NCI-H1436 (cell line): Measurements from ENCODE around the gene ZDHHC4.

Experiments
- DNase-seq: peaks from one replicate; lab custom pipeline; 2025; lab: John Stamatoyannopoulos, UW

Gene ZDHHC4

DNA sequence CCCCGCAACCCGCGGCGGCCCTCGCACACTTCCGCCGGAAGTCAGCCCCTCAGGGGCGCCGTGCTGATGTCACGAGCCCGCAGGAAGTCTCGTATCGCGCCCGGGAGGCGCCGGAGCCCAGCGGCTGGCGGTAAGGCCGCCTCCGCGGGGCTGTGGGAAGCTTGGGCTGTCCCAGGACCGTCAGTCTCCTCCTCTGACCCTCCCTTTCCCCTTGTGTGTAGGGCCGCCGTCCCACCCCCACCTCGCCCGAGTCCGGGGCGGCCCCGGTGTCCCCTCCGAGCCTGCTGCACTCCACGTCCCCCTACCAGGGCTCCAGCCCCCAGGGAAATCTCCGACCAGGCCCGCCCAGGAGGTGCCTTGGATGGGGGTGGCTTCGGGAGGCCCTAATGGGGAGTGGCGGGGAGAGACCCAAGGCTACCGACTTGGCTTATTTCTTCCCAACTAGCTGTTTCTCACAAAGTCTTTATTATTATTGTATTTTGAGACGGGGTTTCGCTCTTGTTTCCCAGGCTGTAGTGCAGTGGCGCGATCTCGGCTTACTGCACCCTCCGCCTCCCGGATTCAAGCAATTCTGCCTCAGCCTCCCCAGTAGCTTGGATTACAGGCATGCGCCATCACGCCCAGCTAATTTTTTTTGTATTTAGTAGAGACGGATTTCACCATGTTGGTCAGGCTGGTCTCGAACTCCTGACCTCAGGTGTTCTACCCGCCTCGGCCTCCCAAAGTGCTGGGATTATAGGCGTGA lies at the start of gene ZDHHC4:
Gene ZDHHC4, plus strand, starts transcription at position 86 of the 745 bp plus-strand sequence. CDS start 3,108 bp downstream, outside the sequence.
- peak; percentile 87 for DNase-seq

DNA sequence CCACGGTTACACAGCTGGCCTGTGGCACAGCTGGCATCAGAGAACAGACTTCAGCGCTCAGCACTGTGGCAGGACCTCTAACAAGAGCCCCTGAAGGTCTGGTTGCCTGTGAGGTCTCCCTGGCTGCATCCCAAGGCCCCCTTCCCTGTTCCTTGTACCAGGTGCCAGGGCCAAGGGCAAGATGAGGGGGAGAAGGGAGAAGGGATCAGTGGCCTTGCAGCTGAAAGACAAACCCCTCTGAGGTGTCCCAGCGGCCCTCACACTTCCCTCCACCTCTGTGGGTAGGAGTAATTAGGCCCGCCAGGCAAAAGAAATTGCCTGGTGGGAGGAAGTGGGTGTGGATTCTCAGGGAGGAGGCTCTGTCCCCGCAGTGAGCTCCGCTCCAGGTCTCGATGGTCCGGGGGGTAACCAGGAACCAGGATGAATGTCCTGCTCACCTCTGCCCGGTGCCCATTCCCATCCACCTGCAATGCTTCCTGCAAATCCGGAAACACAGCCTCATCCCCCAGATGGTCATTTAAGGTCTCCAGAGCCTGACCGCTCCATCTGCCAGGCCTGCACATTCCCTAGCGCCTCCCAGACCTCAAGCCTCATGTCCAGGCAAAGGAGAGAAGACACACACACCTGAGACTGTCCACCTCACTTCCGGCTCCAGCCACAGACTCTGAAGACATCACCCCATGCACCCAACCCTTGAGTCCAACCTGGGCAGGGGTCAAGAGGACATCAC lies 48.7 kb upstream of the ZDHHC4 start:
- no peak for DNase-seq

DNA sequence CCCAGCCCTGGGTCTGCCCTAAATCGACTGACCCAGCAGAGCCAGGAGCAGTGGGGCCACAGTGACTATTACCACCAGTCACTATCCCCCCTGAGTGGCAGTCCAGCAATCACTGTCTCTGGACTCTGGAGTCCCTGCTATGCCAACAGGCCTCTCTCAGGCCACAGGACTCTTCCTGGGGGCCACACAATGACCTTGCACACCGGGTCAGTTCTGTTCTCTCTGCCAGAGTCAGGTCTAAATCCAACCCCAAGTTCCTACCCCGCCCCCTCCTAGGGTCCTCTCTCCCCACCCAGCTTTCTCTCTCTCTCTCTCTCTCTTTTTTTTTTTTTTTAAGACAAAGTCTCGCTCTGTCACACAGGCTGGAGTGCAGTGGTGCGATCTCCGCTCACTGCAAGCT lies 47.6 kb upstream of the ZDHHC4 start:
- DNase-seq = no peak

- no peak for DNase-seq
Measured at GRCh38 chr7:6530626-6531491, 46.4 kb upstream of the ZDHHC4 start.

DNA sequence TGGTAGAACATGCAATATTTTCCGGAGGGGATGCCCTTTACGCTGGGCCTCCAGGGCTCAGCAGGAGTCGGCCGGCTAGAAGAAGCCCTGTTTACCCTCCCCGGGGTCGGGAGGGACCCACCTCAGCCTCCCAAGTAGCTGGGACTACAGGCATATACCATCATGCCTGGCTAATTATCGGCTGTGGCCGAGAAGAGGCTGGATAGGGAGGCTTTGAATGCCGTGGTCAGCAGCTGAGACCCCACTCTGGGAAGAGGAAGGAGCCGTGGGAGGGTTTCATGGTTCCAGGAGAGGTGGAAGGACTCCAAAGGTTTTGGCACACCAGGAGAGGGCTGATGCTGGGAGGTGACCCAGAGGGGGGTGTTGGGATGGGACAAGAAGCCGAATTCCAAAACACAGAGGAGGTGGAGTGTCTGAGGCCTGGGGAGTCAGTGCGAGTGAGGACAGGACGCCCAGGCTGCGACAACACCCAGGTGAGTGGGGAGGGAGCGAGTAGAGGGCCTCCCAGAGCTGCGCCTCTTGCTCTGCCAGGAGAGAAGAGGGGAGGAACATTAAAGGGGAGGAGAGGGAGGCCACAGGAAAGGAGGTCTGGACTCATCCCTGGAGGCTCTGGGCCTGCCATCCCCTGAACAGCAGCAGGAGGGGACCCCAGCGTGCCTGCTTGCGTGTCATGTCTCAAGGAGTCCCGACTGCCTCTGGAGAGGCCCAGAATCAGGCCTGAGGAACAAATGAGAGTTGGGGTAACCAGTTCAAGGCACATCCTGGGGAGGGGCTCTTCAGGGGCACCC lies 45.6 kb upstream of the ZDHHC4 start:
- no peak for DNase-seq

DNA sequence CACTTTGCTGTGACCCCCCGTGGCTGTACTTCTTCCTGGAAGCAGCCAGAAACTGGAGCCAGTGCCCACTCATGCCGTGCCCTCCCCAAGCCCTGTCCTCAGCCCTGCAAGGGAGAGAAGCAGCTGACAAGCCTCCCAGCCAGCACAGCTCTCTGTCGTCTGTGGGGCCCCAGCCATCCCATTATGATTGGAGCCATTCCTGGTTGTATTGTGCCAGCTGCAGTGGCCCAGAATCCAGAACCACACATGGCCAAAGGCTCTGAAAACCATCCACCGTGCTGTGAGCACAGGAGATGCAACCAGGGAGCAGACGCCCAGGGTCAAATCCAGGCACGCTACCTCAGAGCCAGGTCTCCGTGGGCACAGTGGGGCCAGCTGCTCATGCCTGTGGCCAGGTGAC lies 44.7 kb upstream of the ZDHHC4 start:
- DNase-seq = no peak

DNA sequence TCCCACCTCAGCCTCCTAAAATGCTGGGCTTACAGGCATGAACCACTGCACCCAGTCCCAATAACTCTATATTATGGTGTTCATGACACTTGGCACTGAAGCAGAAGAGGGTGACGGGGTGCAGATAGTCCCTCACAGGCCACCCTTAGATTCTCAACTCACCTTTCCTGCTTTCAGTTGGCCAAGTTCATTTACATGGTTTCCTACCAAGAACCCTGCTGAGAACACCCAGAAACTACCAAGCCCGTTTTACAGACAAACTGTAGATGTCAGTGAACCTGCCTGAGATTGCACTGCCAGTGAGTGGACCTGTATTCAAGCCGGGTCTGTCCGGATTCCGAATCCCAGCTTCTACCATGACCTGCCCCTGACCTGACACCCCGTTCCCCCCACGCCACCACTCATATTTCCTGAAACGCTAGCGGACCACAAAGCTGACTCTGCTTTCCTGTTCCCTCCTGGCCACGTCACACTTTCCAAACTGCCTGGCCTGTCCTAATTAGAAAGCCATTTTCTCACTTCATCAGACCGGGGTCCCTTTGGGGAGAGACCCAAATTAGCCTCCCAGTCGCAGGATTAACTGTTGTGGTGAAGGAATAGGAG lies 43.3 kb upstream of the ZDHHC4 start:
- DNase-seq = no peak

GRCh38 chr7:6536262-6537260 lies 40.7 kb upstream of the ZDHHC4 start:
- peak; percentile 50 for DNase-seq

DNA sequence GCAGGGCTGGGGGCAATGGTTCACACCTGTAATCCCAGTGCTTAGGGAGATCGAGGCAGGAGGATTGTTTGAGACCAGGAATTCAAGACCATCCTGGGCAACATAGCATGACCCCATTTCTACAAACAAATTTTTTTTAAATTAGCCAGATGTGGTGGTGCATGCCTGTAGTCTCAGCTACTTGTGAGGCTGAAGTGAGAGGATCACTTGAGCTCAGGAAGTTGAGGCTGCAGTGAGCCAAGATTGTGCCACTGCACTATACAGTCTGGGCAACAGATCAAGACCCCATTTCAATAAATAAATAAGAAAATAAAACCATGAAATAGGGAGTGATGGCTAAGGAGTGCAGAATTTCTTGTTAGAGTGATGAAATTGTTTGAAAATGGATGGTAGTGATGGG lies 34.9 kb upstream of the ZDHHC4 start:
- no peak for DNase-seq

- no peak for DNase-seq
Measured at GRCh38 chr7:6545398-6546126, 31.7 kb upstream of the ZDHHC4 start.

GRCh38 chr7:6546498-6547251 lies 30.6 kb upstream of the ZDHHC4 start:
- no peak for DNase-seq

- no peak for DNase-seq
Measured at GRCh38 chr7:6547400-6547799, 29.9 kb upstream of the ZDHHC4 start.

- DNase-seq = no peak
Measured at GRCh38 chr7:6551016-6551511, 26.2 kb upstream of the ZDHHC4 start, which contains the start of gene GRID2IP. Gene GRID2IP (minus strand): TSS chr7:6551461. CDS start chr7:6551436, 25 bp downstream.

- no peak for DNase-seq
Measured at GRCh38 chr7:6553448-6554044, 23.7 kb upstream of the ZDHHC4 start.

DNA sequence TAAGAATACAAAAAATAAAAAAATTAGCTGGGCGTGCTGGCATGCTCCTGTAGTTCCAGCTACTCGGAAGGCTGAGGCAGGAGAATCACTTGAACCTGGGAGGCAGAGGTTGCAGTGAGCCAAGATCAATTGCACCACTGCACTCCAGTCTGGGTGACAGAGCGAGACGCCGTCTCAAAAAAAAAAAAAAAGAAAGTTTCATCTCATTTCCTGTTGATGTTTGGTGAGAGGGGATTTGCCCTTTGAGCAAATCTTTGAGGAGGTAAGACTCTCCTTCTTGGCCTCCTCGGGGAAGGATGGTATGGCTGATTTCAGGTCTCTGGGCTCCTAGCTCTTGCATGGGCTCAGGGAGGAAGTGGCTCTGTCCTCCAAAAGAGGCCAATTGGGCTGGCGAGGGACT lies 22.4 kb upstream of the ZDHHC4 start:
- DNase-seq = no peak

DNA sequence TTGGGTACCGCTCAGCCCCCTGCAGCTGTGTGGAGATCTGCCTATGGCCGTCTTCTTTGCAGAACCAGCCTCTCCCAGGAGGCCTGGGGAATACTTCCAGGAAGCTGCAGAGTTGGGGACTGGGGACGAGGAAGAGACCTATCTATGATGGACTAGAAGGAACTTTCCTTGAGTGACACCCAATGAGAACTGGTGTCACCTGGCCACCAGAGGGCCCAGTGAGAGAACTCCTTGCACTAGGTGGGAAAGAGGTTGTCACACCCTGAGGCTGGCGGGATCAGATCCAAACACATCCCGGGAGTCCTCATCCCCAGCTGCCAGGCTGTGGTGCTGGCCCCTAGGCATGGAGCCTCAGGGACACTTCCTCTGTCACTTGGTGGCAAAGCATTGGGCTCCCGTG lies 21.1 kb upstream of the ZDHHC4 start:
- no peak for DNase-seq

GRCh38 chr7:6558837-6559236 lies 18.4 kb upstream of the ZDHHC4 start:
- peak; percentile 34 for DNase-seq

- no peak for DNase-seq
Measured at GRCh38 chr7:6559896-6560295, 17.4 kb upstream of the ZDHHC4 start.
